Measurements from ENCODE around the gene OR5K3.
"Not testable (repeated sequence)": the region's sequence is repeated elsewhere in the genome, so short reads cannot be mapped to it uniquely, and the experiment has no call there.

Gene OR5K3, protein sequence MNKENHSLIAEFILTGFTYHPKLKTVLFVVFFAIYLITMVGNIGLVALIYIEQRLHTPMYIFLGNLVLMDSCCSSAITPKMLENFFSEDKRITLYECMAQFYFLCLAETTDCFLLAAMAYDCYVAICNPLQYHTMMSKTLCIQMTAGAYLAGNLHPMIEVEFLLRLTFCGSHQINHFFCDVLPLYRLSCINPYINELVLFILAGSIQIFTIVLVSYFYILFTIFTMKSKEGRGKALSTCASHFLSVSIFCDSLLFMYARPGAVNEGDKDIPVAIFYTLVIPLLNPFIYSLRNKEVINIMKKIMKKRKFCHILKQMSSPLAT

DNA sequence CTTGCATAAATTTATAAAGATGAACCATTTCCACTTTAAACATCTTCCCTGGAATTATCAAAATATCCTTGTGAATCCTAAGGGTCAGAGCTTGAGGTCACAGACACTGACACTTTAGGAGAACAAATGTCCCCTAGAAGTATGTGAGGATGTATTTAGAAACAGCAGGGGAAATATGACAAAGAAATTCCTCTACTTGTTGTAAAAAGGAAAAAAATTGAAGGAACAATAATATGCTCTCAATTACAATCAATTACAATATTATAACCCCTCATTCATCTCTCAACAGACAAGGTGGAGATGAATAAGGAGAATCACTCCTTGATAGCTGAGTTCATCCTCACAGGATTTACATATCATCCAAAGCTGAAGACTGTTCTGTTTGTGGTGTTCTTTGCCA, at the start of gene OR5K3:
Gene OR5K3 (plus strand): TSS at position 301 of the 400 bp plus-strand sequence. CDS start 0 bp downstream, at position 301.
- no peak for DNase-seq

DNA sequence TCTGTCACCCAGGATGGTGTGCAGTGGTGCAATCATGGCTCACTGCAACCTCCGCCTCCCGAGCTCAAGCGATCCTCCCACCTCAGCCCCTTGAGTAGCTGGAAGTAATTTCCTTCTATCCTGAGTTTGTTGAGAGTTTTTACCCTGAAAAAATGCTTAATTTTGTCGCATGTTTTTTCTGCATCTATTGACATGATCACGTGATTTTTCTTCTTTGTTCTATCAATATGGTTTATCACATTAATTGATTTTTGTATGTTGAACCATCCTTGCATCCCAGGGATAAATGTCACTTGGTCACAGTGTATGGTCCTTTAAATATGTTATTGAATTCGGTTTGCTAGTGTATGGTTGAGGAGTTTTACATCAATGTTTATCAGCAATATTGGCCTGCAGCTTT, 48.7 kb upstream of the OR5K3 start:
- no peak for DNase-seq

DNA sequence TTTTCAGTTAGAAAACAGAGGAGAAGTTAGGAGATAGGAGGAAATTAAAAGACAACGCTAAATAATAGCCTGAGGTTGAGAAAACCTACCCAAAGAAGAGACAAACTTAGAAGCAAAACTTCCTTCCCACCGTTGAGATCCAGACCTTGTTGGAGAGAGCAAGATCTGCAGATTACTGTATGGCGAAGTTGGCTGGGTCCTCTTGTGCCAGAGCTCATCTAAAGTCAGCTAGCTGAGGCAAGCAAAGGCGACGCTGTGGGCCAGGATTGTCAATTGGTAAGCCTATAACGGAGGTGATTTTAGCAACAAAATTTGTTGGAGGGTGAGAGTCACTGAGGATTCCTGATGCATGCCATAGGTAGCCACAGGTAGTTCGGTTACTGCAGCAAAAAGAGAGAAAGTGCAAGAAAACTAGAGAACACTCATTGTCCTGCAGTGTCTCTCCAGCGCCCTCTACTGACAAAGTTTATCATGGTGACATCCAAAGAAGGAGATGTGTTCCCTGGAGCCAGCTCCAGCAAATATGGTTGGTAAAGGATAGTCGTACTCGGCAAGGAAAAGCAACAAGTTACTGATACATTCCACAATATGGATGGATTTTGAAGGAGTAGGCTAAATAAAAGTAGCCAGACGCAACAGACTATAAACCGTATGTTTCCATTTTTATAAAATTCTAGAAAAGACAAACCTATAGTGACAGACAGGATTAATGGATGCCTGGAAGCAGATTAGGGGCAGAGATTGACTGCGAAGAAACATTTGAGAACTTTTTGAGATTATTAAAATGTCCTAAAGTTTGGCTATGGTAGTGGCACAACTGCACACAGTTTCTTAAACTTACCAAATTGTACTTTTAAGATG, 46.6 kb upstream of the OR5K3 start:
- peak; percentile 65 for DNase-seq

DNA sequence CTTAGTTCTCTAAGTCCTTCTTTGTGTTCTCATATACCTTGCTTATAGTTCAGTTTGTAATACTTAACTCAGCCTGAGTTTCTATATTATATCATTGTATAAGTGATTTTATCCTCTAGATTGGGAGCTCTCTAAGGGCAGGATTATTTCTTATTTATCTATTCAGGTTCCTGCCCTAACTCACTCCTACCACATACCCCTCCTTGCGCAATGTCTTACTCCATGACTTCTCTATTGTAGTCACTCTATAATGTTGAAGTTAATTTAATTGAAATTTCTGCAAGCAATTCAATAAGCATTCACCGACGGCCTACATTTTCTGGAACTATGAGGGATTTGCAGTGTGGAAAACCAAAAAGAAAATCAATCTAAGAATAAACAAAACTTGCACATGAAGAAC, 40.4 kb upstream of the OR5K3 start:
- DNase-seq = no peak

DNA sequence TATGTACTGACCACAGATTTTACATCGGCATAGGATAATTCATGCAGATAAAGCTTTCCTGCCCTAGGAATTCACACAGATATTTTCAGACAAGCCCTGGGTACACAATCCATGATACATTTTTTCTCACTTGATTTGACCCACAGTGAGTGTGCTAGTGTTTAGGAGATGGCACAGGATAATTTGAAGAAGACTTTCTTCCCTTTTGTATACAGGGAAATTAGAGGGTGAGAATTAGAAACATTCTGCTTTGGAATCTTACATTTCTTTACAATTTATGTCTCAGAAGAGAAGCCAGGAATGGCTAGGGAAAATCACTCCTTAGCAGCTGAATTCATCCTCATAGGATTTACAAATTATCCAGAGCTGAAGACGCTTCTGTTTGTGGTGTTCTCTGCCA, 36.9 kb upstream of the OR5K3 start, which contains the start of gene OR5K4:
Gene OR5K4 (plus strand): TSS at position 301 of the 400 bp plus-strand sequence. CDS start 0 bp downstream, at position 301.
- DNase-seq = no peak

DNA sequence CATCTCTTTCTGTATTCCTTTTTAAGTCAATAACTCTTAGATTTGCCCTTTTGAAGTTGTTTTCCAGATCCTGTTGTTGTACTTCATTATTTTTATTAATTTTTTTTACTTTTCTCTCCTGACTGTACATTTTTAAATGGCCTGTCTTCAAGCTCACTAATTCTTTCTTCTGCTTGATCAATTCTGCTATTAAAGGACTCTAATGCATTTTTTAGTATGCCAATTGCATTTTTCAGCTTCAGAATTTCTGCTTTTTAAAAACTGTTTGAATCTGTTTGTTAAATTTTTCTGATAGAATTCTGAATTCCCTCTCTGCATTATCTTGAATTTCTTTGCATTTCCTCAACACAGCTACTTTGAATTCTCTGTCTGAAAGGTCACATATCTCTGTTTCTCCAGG, 31.2 kb upstream of the OR5K3 start:
- no peak for DNase-seq

DNA sequence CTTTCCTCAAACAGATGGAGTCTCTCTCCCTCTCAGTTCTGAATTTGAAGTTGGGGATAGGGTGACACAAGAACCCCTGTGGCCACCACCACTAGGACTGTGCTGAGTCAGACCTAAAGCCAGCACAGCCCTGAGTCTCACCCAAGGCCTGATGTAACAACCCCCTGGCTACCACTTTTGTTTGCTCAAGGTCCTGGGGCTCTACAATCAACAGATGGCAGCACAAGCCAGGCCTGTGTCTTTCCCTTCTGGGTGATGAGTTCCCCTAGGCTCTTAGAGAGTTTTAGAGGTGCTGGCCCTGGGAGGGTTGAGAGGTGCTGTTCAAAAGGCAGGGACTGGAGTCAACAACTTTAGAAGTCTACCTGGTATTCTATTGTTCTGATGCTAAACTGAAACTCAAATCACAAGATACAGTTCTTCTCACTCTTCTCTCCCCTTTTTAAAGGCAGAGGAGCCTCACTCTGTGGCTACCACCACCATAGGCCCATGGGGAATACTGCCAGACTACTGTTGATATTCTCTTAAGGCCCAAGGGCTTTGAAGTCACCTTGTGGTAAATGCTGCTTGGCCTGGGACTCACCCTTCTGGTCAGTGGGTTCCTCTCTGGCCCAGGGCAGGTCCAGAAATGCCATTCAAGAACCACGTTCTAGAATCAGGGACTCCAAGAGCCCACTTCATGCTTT, 30.3 kb upstream of the OR5K3 start:
- peak; percentile 4 for DNase-seq

DNA sequence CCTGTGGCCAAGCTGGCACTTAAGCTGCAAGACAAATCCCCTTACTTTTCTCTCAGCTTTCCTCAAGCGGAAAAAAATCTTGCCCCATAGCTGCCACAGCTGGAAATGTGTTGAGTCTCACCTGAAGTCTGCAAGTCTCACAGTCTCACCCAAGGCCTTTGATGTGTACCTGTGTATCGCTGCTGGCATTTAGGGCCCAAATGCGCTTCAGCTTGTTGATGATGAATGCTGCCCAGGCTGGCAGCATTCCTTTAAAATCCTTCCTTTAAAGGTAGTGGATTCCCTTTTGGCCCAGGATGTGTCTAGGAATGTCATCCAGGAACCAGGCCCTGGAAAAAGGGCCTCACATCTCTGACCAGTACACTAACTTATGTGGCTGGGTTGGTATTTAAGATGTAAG, 29.8 kb upstream of the OR5K3 start:
- no peak for DNase-seq

DNA sequence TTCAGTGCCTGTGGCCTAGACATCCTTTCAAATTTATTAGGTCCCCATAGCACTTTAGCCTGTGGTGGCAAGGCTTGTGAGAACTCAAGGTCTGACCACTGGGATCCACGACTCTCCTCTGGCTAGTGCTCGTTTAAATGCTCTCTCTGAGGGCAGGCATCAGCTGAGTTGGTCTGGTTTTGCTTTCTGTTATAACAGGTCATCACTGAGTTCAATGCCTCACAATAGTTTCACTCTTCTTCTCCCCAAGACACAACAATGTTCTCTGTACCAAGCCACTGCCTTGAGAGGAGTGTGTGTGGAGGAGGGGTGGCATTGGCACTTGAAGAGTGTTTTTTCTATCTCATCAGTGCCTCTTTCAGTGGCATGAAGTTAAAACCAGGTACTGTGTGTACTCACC, 29.2 kb upstream of the OR5K3 start:
- DNase-seq = no peak

DNA sequence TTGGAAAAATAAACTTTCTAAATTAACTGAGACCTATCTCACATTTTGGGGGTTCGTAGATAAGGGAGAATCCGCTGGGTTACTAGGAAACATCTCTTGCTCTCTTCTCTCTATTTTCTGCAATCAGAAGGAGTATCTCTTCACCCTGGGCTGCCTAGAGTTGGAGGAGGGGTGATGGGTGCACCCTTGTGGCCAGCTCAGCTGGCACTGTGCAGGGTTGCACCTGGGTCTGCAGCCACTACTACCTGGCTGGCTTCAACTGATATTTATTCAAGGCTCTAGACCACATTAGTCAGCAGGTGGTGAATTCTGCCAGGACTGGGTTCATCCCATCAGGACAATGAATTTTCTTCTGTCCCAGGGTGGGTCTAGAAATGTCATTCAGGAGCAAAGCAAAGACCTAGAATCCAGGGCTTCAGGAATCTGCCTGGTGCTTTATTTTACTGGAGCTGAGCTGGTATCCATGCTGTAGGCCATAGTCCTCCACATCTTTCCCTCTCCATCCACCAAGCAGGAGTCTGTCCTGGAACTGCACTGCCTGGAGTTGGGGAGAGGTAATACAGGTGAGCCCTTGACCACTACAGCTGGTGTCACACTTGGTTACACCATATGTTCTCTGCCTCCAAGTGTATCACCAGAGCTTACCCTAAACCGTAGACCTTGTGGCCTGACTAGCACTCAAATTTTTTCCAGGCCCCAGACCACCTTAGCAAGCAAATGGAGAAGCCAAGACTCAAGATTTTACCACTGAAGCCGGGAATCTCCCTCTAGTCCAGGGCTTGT, 22.8 kb upstream of the OR5K3 start:
- DNase-seq = no peak

DNA sequence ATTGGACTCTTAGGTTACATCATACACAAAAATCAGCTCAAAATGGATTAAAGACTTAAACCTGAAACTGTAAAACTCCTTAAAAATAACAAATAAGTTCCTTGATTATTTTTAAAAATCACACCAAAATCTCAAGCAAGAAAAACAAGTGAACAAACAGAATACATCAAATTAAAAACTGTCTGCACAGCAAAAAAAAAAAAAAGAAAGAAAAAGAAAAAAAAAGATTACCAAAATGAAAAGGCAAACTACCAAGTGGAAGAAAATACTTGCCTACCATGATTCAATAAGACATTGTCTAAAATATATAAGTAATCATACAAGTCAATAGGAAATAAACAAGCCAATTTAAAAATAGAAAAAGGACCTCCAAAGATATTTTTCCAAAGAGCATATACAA, 19.3 kb upstream of the OR5K3 start:
- no peak for DNase-seq

DNA sequence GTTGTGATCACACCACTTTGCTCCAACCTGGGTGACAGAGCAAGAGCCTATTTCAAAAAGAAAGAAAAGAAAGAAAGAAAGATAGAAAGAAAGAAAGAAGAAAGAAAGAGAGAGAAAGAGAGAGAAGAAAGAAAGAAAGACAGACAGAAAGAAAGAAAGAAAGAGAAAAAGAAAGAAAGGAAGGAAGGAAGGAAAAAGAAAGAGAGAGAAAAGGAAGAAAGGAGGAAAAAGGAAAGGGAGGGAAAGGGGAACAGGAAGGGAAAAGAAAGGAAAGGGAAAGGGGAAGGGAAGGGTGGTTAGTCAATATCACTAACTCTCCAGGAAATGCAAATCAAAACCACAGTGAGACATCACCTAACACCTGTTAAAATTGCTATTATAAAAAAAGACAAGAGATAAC, 18.6 kb upstream of the OR5K3 start:
- no peak for DNase-seq

DNA sequence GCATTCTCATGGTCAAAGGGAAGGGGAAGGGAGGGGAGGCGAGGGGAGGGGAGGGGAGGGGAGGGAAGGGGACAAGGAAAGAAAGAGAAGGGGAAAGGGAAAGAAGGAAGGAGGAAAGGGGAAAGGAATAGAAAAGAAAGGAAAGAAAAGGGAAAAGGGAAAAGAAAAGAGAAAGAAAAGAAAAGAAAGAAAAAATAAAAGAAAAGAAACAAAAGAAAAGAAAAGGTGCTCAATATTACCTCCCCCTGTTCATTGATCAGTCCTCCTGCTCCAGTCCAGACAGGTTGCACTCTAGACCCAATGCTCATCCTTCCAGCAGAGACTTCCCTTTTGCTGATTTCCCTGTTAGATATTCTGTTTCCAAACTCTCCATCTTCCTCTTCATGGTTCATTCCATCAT, 18.0 kb upstream of the OR5K3 start:
- no peak for DNase-seq

DNA sequence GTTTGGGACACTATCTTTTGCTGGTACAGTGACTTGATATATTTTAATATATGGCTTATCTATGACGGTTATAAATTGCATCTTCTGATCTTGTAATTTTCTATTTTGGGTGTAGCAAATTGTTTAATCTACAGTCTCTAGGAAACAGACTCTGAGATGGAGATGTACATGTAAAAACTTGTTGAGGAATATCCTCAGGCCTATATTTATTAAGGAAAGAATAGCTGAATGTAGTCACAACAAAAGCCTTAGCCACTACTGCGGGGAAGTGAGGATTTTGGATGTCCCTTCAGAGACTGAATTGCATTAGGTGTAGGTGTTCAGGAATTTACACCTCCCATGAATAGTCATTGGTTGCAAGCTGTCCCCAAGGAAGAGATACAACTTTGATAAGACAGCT, 13.8 kb upstream of the OR5K3 start:
- no peak for DNase-seq

DNA sequence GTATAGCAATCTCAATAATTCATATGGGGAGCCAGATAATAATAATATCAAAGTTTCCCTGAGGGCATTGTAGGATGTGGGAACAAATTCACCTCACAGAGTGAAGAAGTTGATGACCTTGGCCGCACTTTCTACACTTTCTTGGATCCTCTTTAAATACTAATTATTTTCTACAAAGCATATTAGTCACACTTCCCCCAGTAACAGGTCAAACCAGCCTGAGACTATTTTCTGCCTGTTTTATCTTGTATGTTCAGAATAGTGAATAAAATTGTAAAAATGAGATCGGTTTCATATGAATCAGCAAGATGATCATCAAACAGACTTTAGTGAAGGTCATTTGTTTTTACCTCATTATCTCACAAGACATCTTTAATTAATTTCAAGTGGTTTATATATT, 2.3 kb upstream of the OR5K3 start:
- no peak for DNase-seq

DNA sequence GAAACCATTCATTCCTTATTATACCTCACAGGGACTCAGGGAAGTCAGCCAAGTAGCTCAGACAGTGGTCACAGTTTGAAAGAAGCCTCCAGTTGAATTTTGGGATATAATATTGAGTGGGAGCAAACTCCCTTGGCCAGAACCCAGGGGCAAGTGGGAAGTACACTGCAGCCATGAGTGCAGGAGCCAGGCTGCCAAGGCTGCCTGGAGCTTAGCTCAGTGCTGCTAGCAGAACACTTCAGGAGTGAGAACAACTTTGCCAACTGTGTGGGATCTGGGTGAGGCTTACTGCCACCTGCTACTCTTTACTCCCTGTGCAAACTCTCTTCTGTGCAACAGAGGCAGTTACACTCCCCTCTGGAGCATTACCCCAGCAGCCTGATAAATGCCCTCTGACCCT, 4.6 kb downstream of the OR5K3 start:
- no peak for DNase-seq

DNA sequence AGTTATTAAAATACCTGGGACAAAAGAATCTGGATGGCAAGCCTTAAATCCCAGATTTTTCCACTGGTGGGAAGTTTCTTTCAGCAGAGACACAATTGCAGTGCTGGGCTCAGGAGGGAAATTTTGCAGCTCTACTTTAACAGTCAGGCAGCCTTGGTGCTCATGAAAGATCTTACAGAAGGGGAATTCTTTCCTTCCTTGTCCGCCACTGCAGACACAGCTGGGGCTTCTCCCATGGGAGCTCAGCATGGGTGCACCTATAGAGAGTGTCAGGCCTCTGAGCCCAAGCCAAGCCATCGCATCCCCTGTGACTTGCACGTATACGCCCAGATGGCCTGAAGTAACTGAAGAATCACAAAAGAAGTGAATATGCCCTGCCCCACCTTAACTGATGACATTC, 6.0 kb downstream of the OR5K3 start:
- not testable (repeated sequence) for DNase-seq

DNA sequence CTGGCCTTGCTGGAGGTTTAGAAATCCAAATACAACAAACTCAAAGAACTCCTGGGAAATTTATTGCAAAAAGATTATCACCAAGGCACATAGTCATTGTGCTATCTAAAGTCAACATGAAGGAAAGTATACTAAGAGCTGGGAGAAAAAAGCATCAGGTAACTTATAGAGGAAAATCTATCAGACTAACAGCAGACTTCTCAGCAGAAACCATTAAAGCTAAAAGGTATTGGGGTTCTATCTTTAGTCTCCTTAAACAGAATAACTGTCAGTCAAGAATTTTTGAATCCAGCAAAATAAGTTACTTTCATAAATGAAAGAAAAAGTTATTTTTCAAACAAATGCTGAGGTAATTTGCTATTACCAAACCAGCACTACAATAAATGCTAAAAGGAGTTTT, 8.0 kb downstream of the OR5K3 start:
- DNase-seq = no peak

DNA sequence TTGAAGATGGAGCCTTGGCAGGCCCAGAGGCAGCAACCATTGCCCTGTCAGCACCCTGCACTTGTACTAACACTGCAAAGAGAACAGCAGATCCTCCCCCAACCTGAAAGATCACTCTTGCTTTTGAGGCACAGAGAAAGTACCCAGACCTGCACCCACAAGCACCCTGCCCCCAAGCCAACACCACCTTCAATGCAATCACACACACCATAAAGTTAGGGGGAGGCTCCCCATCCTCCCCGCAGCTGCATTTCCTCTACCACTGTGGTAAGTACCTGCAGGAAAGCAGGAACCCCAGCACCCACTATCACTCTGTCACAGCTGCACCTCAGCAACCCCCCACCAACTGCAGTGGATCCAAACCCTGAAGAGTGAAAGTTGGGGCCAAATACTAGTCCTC, 12.0 kb downstream of the OR5K3 start:
- DNase-seq = no peak

DNA sequence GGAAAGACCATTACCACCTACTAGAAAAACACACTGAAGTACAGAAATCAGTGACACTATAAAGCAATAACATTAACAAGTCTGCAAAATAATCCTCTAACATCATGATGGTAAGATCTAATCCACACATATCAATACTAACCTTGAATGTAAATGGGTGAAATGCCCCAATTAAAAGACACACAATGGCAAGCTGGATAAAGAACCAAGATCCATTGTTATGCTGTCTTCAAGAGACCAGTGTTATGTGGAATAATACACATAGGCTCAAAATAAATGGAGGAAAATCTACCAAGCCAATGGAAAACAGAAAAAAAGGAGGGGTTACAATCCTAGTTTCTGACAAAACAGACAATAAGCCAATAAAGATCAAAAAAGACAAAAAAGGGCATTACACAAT, 13.5 kb downstream of the OR5K3 start:
- DNase-seq = no peak

DNA sequence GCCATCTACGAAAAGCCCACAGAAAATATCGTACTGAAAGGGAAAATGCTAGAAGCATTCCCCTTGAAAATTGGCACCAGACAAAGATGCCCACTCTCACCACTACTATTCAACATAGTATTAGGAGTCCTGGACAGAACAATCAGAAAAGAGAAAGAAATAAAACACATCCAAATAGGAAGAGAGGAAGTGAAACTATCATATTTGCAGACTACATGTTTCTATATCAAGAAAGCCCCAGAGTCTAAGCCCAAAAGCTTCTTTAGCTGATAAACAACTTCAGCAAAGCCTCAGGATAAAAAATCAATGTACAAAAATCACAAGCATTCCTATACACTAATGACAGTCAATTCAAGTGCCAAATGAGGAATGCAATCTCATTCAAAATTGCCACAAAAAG, 15.6 kb downstream of the OR5K3 start:
- DNase-seq = no peak

DNA sequence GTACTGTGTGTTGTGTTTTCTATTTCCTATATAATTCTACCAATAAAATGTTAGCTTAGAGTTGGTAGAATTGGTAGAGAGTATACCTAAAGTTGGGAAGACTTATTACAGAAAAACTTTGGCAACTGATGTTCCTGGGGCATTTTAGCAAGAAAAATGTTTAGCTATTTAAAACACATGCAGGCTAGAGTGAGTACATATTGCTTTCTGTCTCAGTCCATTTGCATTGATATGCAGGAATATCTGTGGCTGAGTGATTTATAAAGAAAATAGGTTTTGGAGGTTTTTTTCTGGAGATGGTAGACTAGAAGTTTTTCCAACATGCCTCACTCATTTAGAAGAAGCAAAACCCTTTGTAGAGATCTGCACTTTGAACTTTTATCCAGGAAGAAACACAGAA, 42.1 kb downstream of the OR5K3 start:
- no peak for DNase-seq

DNA sequence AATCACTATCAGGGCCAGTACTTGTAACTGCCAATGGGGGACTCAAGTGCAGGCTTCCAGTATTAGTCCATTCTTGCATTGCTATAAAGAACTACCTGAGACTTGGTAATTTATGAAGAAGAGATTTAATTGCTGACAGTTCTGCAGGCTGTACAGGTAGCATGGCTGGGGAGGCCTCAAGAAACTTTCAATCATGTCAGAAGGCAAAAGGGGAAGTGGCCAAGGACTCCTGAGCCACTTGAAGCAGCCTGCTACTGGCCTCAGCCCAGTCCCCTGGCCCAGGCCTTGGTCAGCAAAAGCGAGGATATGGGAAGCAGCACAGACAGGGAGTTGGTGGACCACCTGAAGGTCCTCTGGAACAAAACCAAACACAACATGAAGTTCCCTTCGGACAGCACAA, 43.3 kb downstream of the OR5K3 start:
- DNase-seq = no peak
